Skin epidermis (tissue), 12 donors: ENCODE results near the gene KIAA2012.
A peak's percentile ranks its signal among the peaks of the same experiment; 100 is the strongest.

Source experiments
- H3K27ac ChIP-seq, 21 experiments: fragments of 200-600 bp; sonication (generic) in 11 of 21; one replicate each; pipeline ENCODE4 v1.5.0; 2020; ENCODE audit warnings: mild to moderate bottlenecking in 3 of 21, inconsistent platforms in 2 of 21, moderate library complexity in 2 of 21
- H3K4me3 ChIP-seq, 7 experiments: fragments of 200-600 bp; sonication (generic) in 2 of 7; one replicate each; pipeline ENCODE4 v1.5.0; 2020; ENCODE audit warnings: inconsistent platforms in 2 of 7, mild to moderate bottlenecking in 2 of 7, moderate library complexity in 1 of 7

The KIAA2012 gene

GRCh38 chr2:202109139-202109736, 36.2 kb downstream of the KIAA2012 start:
- peak overlapping the region in 1 of 21 experiments; percentile 44 for H3K27ac ChIP-seq
- no peak overlapping the region for H3K4me3 ChIP-seq

- Histone ChIP-seq H3K4me3 (no peak overlapping the region), H3K27ac (peak overlapping the region in 1 of 21 experiments; percentile 44)
Observed at GRCh38 chr2:202109737-202110184, 36.7 kb downstream of the KIAA2012 start.

- Histone ChIP-seq H3K27ac (peak overlapping the region in 1 of 21 experiments; percentile 44), H3K4me3 (no peak overlapping the region)
Observed at GRCh38 chr2:202110491-202110890, 37.4 kb downstream of the KIAA2012 start.

- Histone ChIP-seq H3K27ac (peak overlapping the region in 1 of 21 experiments; percentile 81), H3K4me3 (no peak overlapping the region)
Observed at GRCh38 chr2:202112041-202112440, 39.0 kb downstream of the KIAA2012 start.

GRCh38 chr2:202113571-202114142, 40.6 kb downstream of the KIAA2012 start:
- Histone ChIP-seq H3K4me3 (no peak overlapping the region), H3K27ac (peak overlapping the region in 2 of 21 experiments; percentile 33 to 81)

GRCh38 chr2:202114291-202114690, 41.2 kb downstream of the KIAA2012 start:
- Histone ChIP-seq H3K4me3 (no peak overlapping the region), H3K27ac (peak overlapping the region in 1 of 21 experiments; percentile 19)

- H3K27ac ChIP-seq = peak overlapping the region in 2 of 21 experiments; percentile 6 to 19
- H3K4me3 ChIP-seq = no peak overlapping the region
Observed at GRCh38 chr2:202114795-202115194, 41.7 kb downstream of the KIAA2012 start.

GRCh38 chr2:202115479-202115971, 42.5 kb downstream of the KIAA2012 start:
- peak overlapping the region in 1 of 21 experiments; percentile 41 for H3K27ac ChIP-seq
- H3K4me3 ChIP-seq = no peak overlapping the region

- Histone ChIP-seq H3K27ac (no peak overlapping the region), H3K4me3 (no peak overlapping the region)
Observed at GRCh38 chr2:202116691-202117090, 43.6 kb downstream of the KIAA2012 start.

GRCh38 chr2:202118168-202118567, 45.1 kb downstream of the KIAA2012 start:
- no peak overlapping the region for H3K4me3 ChIP-seq
- no peak overlapping the region for H3K27ac ChIP-seq

- H3K27ac ChIP-seq = no peak overlapping the region
- no peak overlapping the region for H3K4me3 ChIP-seq
Observed at GRCh38 chr2:202120828-202121227, 47.8 kb downstream of the KIAA2012 start.

GRCh38 chr2:202121532-202122162, 48.6 kb downstream of the KIAA2012 start:
- Histone ChIP-seq H3K4me3 (no peak overlapping the region), H3K27ac (peak overlapping the region in 5 of 21 experiments; percentile 26 to 42 (median 38))

GRCh38 chr2:202122163-202122540, 49.1 kb downstream of the KIAA2012 start:
- no peak overlapping the region for H3K4me3 ChIP-seq

GRCh38 chr2:202122980-202123720, 50.1 kb downstream of the KIAA2012 start:
- Histone ChIP-seq H3K27ac (peak overlapping the region in 1 of 21 experiments; percentile 46), H3K4me3 (no peak overlapping the region)

More at GRCh38 chr2:202122163-202122540, 49.1 kb downstream of the KIAA2012 start:
- peak overlapping the region in 2 of 21 experiments; percentile 40 to 42 for H3K27ac ChIP-seq

- Histone ChIP-seq H3K4me3 (no peak overlapping the region), H3K27ac (no peak overlapping the region)
Observed at GRCh38 chr2:202124286-202124685, 51.2 kb downstream of the KIAA2012 start.

- Histone ChIP-seq H3K27ac (no peak overlapping the region), H3K4me3 (no peak overlapping the region)
Observed at GRCh38 chr2:202127687-202128331, 54.8 kb downstream of the KIAA2012 start.

GRCh38 chr2:202129841-202130240, 56.8 kb downstream of the KIAA2012 start:
- H3K27ac ChIP-seq = no peak overlapping the region
- H3K4me3 ChIP-seq = no peak overlapping the region

GRCh38 chr2:202133200-202133908, 60.3 kb downstream of the KIAA2012 start:
- Histone ChIP-seq H3K4me3 (no peak overlapping the region), H3K27ac (no peak overlapping the region)

GRCh38 chr2:202133909-202134265, 60.8 kb downstream of the KIAA2012 start:
- Histone ChIP-seq H3K27ac (no peak overlapping the region), H3K4me3 (no peak overlapping the region)
